NOMO-1 treated with dmso at 0.1 percent for 144 hours (cell line): ENCODE results near the gene FAM236B.
"Not testable (repeated sequence)": the region's sequence is repeated elsewhere in the genome, so short reads cannot be mapped to it uniquely, and the experiment has no call there.

ENCODE experiments used
- DNase-seq: peaks from one replicate; lab custom pipeline; 2025; ENCODE audit not compliant: unreplicated experiment; lab: John Stamatoyannopoulos, UW

Gene FAM236B

GRCh38 chrX:72782560-72782959 lies at the start of gene FAM236B:
Gene FAM236B, minus strand, starts transcription at chrX:72782660. Its CDS starts 100 bp downstream, at chrX:72782560.
- DNase-seq, result not testable (repeated sequence)

DNA sequence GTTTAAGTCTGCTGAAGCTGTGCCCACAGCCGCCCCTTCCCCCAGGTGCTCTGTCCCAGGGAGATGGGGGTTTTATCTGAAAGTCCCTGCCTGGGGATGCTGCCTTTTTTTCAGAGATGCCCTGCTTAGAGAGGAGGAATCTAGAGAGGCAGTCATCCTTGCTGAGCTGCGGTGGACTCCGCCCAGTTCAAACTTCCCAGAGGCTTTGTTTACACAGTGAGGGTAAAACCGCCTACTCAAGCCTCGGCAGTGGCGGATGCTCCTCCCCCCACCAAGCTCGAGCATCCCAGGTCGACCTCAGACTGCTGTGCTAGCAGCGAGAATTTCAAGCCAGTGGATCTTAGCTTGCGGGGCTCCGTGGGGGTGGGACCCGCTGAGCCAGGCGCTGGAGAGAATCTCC lies 48.2 kb upstream of the FAM236B start:
- not testable (repeated sequence) for DNase-seq

DNA sequence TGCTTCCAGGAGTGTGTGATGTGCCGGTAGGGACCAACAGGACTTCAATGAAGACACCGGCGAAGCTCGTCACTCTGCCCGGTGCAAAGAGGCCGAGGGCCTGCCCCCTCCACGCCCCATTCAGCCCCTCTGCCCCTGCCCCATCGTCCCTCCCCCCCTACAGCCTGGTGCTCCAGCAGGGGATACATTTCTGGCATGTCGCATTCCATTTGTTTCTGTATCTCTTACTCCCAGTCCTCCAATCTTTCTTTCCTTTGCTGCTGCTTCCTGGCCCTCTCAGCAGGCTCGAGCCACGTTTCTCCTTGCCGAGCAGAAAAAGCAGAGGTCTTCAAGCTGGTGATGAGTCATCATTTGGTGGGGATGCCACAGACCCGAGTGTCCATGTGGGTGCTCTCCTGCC lies 25.6 kb upstream of the FAM236B start, which contains the start of gene FAM236D:
TSS of gene FAM236D (minus strand) at position 101 of the 400 bp plus-strand sequence. CDS start at position 1, 100 bp downstream.
- not testable (repeated sequence) for DNase-seq

DNA sequence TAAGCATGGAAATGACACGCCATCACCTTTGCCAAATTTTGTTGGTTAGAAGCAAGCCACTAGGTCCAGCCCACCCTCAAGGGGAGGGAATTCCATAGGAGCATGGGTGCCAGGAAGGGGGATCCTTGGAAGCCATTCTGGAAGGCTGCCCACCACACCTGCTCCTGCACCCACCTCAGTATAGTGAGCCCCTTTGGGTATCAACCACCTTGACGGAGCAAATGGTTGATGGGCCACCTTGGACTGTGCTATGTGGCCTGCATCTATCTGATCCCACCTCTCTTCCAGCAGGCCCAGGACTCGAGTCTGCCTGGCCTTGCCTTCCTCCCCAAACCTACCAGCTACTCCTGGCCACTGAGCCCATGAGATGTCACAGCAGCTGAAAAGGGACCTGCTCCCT lies 7.9 kb upstream of the FAM236B start:
- DNase-seq, result not testable (repeated sequence)

DNA sequence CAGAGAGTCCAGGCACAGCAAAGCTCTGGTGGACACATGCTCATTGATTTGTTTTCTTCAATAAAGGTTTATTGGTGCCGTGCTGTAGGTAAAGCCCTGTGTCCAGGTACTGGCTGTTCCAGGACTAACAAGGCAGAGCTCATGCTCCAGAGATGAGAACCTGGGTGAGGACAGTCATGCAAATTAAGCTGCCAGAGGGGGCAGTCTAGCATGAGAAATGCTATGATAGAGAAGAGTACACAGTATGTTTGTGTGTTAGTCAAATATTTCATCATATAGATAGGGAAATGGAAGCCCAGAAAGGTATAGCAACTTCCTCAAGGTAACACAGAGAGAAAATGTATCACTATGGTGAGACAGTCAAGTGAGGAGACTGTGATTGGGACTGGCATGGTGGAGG lies 5.7 kb upstream of the FAM236B start:
- DNase-seq, result not testable (repeated sequence)

DNA sequence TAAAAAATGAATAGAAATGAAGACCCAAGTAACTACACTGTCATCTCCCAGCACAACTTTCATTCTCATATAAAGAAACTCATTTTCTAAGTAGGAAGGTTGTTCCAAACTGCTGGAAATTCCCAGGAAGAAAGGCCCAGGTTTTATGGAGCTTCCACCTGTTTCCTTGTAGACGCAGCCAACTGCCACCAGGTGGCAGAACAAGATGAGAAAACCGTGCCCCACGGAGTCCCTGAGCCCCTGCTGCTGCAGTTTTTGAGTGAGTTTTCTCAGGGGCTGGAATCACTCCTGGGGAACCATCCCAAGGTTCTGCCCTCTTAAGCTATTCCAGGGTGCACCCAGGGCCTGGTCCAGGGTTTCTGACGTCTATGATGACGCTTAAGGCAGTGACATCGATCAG lies 1.5 kb upstream of the FAM236B start:
- DNase-seq, result not testable (repeated sequence)

DNA sequence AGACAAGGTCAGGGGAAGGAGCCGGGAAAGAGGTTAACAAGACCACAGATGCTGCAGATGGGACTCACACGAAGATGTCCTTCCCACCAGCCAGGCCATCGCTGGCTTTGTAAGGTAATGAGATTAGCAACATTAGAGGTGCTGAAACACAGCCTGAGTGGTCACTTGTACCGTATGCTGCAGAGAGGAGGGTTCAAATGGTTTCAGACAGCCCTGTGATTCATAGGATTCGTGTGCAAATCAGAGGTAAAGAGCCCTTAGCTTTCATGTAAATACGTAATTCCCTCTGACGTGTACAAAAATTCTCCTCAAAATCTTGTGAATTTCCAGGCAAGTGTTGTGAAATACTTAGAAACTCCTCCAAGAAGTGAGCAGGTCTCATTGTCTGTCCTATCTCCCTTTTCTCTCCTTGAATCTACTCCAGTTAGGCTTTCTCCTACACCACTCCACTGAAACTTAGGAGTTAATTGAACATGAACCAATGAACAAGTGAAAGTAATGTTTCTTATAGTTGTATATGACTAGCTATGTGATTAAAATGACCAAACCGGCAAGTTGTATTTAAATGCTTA lies 991 bp upstream of the FAM236B start:
- not testable (repeated sequence) for DNase-seq

DNA sequence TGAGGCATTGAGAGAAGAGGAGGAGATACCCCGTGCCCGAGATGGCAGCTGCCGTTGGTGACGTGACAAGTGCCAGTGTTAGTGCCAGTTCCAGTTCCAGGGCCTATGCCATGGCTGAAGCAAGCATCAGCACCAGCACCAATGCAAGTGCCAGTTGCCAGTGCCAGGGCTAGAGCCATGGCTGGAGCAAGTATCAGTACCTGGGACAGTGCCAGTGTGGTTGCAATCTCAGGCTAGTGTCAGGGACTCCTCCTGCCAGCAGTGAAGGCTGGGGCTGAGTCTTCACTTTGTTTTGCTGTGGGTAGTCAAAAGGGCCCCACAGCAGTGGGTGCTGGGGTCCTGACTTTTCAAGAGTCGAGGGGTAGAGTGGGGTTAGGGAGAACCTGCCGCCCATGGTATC lies 4.3 kb downstream of the FAM236B start:
- not testable (repeated sequence) for DNase-seq

- DNase-seq, result not testable (repeated sequence)
These were observed 5.0 kb downstream of the FAM236B start for GRCh38 chrX:72777467-72777790.

DNA sequence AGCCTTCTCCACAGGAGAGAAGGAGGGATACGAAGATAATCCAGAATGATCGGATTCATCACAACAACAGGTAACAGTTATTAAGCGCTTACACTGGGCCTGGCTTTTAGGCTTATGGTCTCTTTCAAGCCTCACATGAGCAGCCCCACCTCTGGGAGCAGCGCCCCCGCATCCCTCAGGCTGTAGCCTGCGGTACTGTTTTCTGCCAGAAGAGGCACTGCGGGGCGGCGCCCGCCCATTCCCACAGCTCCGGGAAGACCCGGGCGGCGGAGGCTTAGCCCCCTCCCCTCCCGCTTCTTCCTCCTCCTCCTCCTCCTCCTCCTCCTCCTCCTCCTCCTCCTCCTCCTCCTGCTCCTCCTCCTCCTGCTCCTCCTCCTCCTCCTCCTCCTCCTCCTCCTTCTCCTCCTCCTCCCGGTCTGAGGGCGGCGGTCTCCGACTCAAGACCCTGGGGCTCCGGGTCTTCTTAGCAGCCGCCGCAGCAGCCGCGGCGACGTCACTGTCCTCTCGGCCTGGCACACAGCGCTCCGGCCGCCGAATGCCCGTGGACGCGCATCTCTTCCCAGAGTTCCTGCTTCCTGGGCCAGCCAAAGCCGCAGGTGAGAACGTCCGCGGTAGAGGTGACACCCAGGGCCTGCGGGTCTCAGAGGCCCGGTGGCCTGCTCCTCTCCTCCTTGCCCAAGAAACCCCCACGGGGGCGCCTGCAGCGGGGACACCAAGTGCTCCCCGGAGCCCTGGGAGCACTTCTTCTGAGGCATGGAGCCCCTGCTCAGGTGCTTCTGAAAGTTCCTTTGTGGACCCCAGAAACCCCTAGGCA lies 5.6 kb downstream of the FAM236B start, which contains the start of gene DMRTC1B:
TSS of gene DMRTC1B (plus strand) at position 238 of the 814 bp plus-strand sequence. CDS start 68,246 bp downstream, outside the sequence.
- DNase-seq, result not testable (repeated sequence)

- not testable (repeated sequence) for DNase-seq
These were observed 22.0 kb downstream of the FAM236B start for GRCh38 chrX:72760454-72760853.

GRCh38 chrX:72748545-72748944 lies 33.9 kb downstream of the FAM236B start:
- not testable (repeated sequence) for DNase-seq

GRCh38 chrX:72745546-72745945 lies 36.9 kb downstream of the FAM236B start:
- not testable (repeated sequence) for DNase-seq

- no peak for DNase-seq
These were observed 46.9 kb downstream of the FAM236B start for GRCh38 chrX:72735561-72735960.

GRCh38 chrX:72733636-72734035 lies 48.8 kb downstream of the FAM236B start:
- not testable (repeated sequence) for DNase-seq
